HEK293T (cell line): ENCODE measurements around the gene ZNF595.
"Not testable (repeated sequence)": the region's sequence is repeated elsewhere in the genome, so short reads cannot be mapped to it uniquely, and the experiment has no call there.

Experiments used
- ARNT ChIP-seq: fragments of 450-650 bp; IDR thresholded peaks from 2 replicates; pipeline ENCODE4 v1.6.1; 2017; ENCODE audit warnings: mild to moderate bottlenecking
- BHLHE40 ChIP-seq: fragments of 450-650 bp; IDR thresholded peaks from 2 replicates; pipeline ENCODE4 v1.6.1; 2016; ENCODE audit warnings: mild to moderate bottlenecking, moderate library complexity, borderline replicate concordance
- FOXA1 ChIP-seq: fragments of 450-650 bp; IDR thresholded peaks from 2 replicates; pipeline ENCODE4 v1.6.1; 2016; ENCODE audit warnings: mild to moderate bottlenecking
- NFRKB ChIP-seq: fragments of 450-650 bp; IDR thresholded peaks from 2 replicates; pipeline ENCODE4 v1.6.1; 2016; ENCODE audit warnings: mild to moderate bottlenecking, moderate library complexity
- PKNOX1 ChIP-seq: fragments of 450-650 bp; IDR thresholded peaks from 2 replicates; pipeline ENCODE4 v1.6.1; 2016

DNA sequence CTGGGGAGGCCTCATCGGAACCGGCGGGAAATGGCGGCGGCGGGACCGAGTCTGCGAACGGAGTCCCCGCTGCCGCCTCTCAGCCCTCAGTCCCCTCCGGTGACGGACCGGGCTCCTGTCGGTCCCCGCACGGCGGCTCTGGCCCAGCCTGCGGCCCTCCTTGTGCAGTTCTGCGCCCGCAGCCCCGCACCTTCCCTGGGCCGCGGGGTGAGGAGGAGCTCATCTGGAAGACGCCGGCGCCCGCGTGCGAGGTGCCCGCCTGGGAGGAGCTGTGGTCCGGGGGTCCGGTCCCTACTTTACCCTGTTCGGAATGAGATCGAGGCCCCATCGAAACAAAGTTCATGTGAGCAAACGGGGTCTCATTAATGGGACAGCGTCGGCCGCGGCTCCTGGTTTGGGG, 400 bp downstream of the ZNF595 start:
- TF ChIP-seq ARNT, BHLHE40, PKNOX1, FOXA1, NFRKB: not testable (repeated sequence)
